Measurements from ENCODE around the gene RBM17.

Gene RBM17

GRCh38 chr10:6044751-6045313, 44.0 kb upstream of the RBM17 start:
- Histone ChIP-seq H3K79me2 (ENCODE audit: control insufficient read depth, insufficient read depth, low read length) (no peaks in the 10 kb centered on the region), H3K4ac (ENCODE audit: low read depth, low read length) (no peak overlapping the region), H3K4me1 (ENCODE audit: control insufficient read depth, low read depth, low read length) (no peaks in the 10 kb centered on the region), H3K79me1 (ENCODE audit: low read length) (no peaks in the 10 kb centered on the region), H3K18ac (ENCODE audit: low read length) (no peak overlapping the region), H3K27me3 (ENCODE audit: insufficient read depth, low read length, poor library complexity) (no peaks in the 10 kb centered on the region), H2AK5ac (ENCODE audit: low read length) (no peak overlapping the region), H2BK120ac (ENCODE audit: low read depth, low read length) (no peak overlapping the region), H3K4me2 (ENCODE audit: low read length) (no peak overlapping the region), H3K56ac (ENCODE audit: low read length) (no peak overlapping the region), H3K36me3 (ENCODE audit: control insufficient read depth, insufficient read depth, low read length) (no peaks in the 10 kb centered on the region), H4K8ac (ENCODE audit: low read depth, low read length) (no peak overlapping the region), H3K4me3 (ENCODE audit: low read length) (no peak overlapping the region), H4K5ac (ENCODE audit: low read length) (no peak overlapping the region), H3K23ac (ENCODE audit: low read length) (no peak overlapping the region), H2BK15ac (replicated peaks; ENCODE audit: low read depth) (no peak overlapping the region), H3K27ac (ENCODE audit: low read depth, low read length) (no peak overlapping the region), H2BK5ac (ENCODE audit: low read length) (no peak overlapping the region), H3K9ac (ENCODE audit: low read length) (no peak overlapping the region)
- no CpG with 5 or more reads among the region's 4 CpGs for WGBS (ENCODE audit: extremely low coverage, insufficient coverage, low lambda C conversion rate)
- DNase-seq, result no peak

GRCh38 chr10:6045314-6045848, 43.5 kb upstream of the RBM17 start:
- H3K4me1 ChIP-seq (ENCODE audit: control insufficient read depth, low read depth, low read length), result no peaks in the 10 kb centered on the region
- WGBS (ENCODE audit: extremely low coverage, insufficient coverage, low lambda C conversion rate), result no CpG with 5 or more reads among the region's 8 CpGs
- H2BK15ac ChIP-seq (replicated peaks; ENCODE audit: low read depth), result no peak overlapping the region

GRCh38 chr10:6045878-6046772, 42.7 kb upstream of the RBM17 start:
- H2BK120ac ChIP-seq (ENCODE audit: low read depth, low read length), result no peak overlapping the region
- no peaks in the 10 kb centered on the region for H3K27me3 ChIP-seq (ENCODE audit: insufficient read depth, low read length, poor library complexity)
- no peak for DNase-seq
- no peak overlapping the region for H3K4me2 ChIP-seq (ENCODE audit: low read length)
- no peak overlapping the region for H4K5ac ChIP-seq (ENCODE audit: low read length)
- H4K8ac ChIP-seq (ENCODE audit: low read depth, low read length), result no peak overlapping the region
- no peak overlapping the region for H2BK15ac ChIP-seq (replicated peaks; ENCODE audit: low read depth)
- no peak overlapping the region for H3K4ac ChIP-seq (ENCODE audit: low read depth, low read length)
- H3K27ac ChIP-seq (ENCODE audit: low read depth, low read length), result no peak overlapping the region
- H2BK5ac ChIP-seq (ENCODE audit: low read length), result no peak overlapping the region
- H3K18ac ChIP-seq (ENCODE audit: low read length), result no peak overlapping the region
- no peak overlapping the region for H2AK5ac ChIP-seq (ENCODE audit: low read length)
- H3K79me1 ChIP-seq (ENCODE audit: low read length), result no peaks in the 10 kb centered on the region
- no peak overlapping the region for H3K4me3 ChIP-seq (ENCODE audit: low read length)
- no peaks in the 10 kb centered on the region for H3K36me3 ChIP-seq (ENCODE audit: control insufficient read depth, insufficient read depth, low read length)
- no peak overlapping the region for H3K23ac ChIP-seq (ENCODE audit: low read length)
- H3K9ac ChIP-seq (ENCODE audit: low read length), result no peak overlapping the region
- no peaks in the 10 kb centered on the region for H3K4me1 ChIP-seq (ENCODE audit: control insufficient read depth, low read depth, low read length)
- H3K56ac ChIP-seq (ENCODE audit: low read length), result no peak overlapping the region
- no peaks in the 10 kb centered on the region for H3K79me2 ChIP-seq (ENCODE audit: control insufficient read depth, insufficient read depth, low read length)
- no CpG with 5 or more reads among the region's 9 CpGs for WGBS (ENCODE audit: extremely low coverage, insufficient coverage, low lambda C conversion rate)

More at GRCh38 chr10:6045314-6045848, 43.5 kb upstream of the RBM17 start:
- no peak overlapping the region for H3K27ac ChIP-seq (ENCODE audit: low read depth, low read length)
- no peaks in the 10 kb centered on the region for H3K36me3 ChIP-seq (ENCODE audit: control insufficient read depth, insufficient read depth, low read length)
- H3K18ac ChIP-seq (ENCODE audit: low read length), result no peak overlapping the region
- no peak overlapping the region for H3K9ac ChIP-seq (ENCODE audit: low read length)
- no peak overlapping the region for H3K4me2 ChIP-seq (ENCODE audit: low read length)
- no peak overlapping the region for H2AK5ac ChIP-seq (ENCODE audit: low read length)
- no peaks in the 10 kb centered on the region for H3K79me2 ChIP-seq (ENCODE audit: control insufficient read depth, insufficient read depth, low read length)
- DNase-seq, result no peak
- H3K79me1 ChIP-seq (ENCODE audit: low read length), result no peaks in the 10 kb centered on the region
- H3K56ac ChIP-seq (ENCODE audit: low read length), result no peak overlapping the region
- H3K27me3 ChIP-seq (ENCODE audit: insufficient read depth, low read length, poor library complexity), result no peaks in the 10 kb centered on the region
- H2BK120ac ChIP-seq (ENCODE audit: low read depth, low read length), result no peak overlapping the region
- H3K23ac ChIP-seq (ENCODE audit: low read length), result no peak overlapping the region
- no peak overlapping the region for H4K8ac ChIP-seq (ENCODE audit: low read depth, low read length)
- H3K4ac ChIP-seq (ENCODE audit: low read depth, low read length), result no peak overlapping the region
- no peak overlapping the region for H2BK5ac ChIP-seq (ENCODE audit: low read length)
- no peak overlapping the region for H4K5ac ChIP-seq (ENCODE audit: low read length)
- H3K4me3 ChIP-seq (ENCODE audit: low read length), result no peak overlapping the region

- no peaks in the 10 kb centered on the region for H3K4me1 ChIP-seq (ENCODE audit: control insufficient read depth, low read depth, low read length)
- H4K8ac ChIP-seq (ENCODE audit: low read depth, low read length), result no peak overlapping the region
- no peak overlapping the region for H3K56ac ChIP-seq (ENCODE audit: low read length)
- no peak overlapping the region for H2AK5ac ChIP-seq (ENCODE audit: low read length)
- H3K23ac ChIP-seq (ENCODE audit: low read length), result no peak overlapping the region
- no peak overlapping the region for H3K9ac ChIP-seq (ENCODE audit: low read length)
- no peaks in the 10 kb centered on the region for H3K79me2 ChIP-seq (ENCODE audit: control insufficient read depth, insufficient read depth, low read length)
- no peak overlapping the region for H3K27ac ChIP-seq (ENCODE audit: low read depth, low read length)
- no peak overlapping the region for H3K4me3 ChIP-seq (ENCODE audit: low read length)
- no peak for DNase-seq
- H3K4me2 ChIP-seq (ENCODE audit: low read length), result no peak overlapping the region
- no peak overlapping the region for H4K5ac ChIP-seq (ENCODE audit: low read length)
- no peaks in the 10 kb centered on the region for H3K27me3 ChIP-seq (ENCODE audit: insufficient read depth, low read length, poor library complexity)
- no peak overlapping the region for H2BK120ac ChIP-seq (ENCODE audit: low read depth, low read length)
- no peak overlapping the region for H2BK5ac ChIP-seq (ENCODE audit: low read length)
- no peak overlapping the region for H3K4ac ChIP-seq (ENCODE audit: low read depth, low read length)
- no peak overlapping the region for H2BK15ac ChIP-seq (replicated peaks; ENCODE audit: low read depth)
- H3K18ac ChIP-seq (ENCODE audit: low read length), result no peak overlapping the region
- H3K36me3 ChIP-seq (ENCODE audit: control insufficient read depth, insufficient read depth, low read length), result no peaks in the 10 kb centered on the region
- H3K79me1 ChIP-seq (ENCODE audit: low read length), result no peaks in the 10 kb centered on the region
- no CpG with 5 or more reads among the region's 14 CpGs for WGBS (ENCODE audit: extremely low coverage, insufficient coverage, low lambda C conversion rate)
Measured at GRCh38 chr10:6046773-6047611, 41.8 kb upstream of the RBM17 start.

GRCh38 chr10:6047847-6048246, 41.0 kb upstream of the RBM17 start:
- WGBS (ENCODE audit: extremely low coverage, insufficient coverage, low lambda C conversion rate), result no CpG with 5 or more reads among the region's 7 CpGs
- Histone ChIP-seq H2BK15ac (replicated peaks; ENCODE audit: low read depth) (no peak overlapping the region), H2BK5ac (ENCODE audit: low read length) (no peak overlapping the region), H3K56ac (ENCODE audit: low read length) (no peak overlapping the region), H2BK120ac (ENCODE audit: low read depth, low read length) (no peak overlapping the region), H4K5ac (ENCODE audit: low read length) (no peak overlapping the region), H3K9ac (ENCODE audit: low read length) (no peak overlapping the region), H3K4ac (ENCODE audit: low read depth, low read length) (no peak overlapping the region), H3K23ac (ENCODE audit: low read length) (no peak overlapping the region), H4K8ac (ENCODE audit: low read depth, low read length) (no peak overlapping the region), H3K79me2 (ENCODE audit: control insufficient read depth, insufficient read depth, low read length) (no peaks in the 10 kb centered on the region), H2AK5ac (ENCODE audit: low read length) (no peak overlapping the region), H3K27ac (ENCODE audit: low read depth, low read length) (no peak overlapping the region), H3K79me1 (ENCODE audit: low read length) (no peaks in the 10 kb centered on the region), H3K4me2 (ENCODE audit: low read length) (no peak overlapping the region), H3K18ac (ENCODE audit: low read length) (no peak overlapping the region), H3K36me3 (ENCODE audit: control insufficient read depth, insufficient read depth, low read length) (no peaks in the 10 kb centered on the region), H3K4me1 (ENCODE audit: control insufficient read depth, low read depth, low read length) (no peaks in the 10 kb centered on the region), H3K27me3 (ENCODE audit: insufficient read depth, low read length, poor library complexity) (no peaks in the 10 kb centered on the region), H3K4me3 (ENCODE audit: low read length) (no peak overlapping the region)
- no peak for DNase-seq
